GM19240 (cell line): ENCODE measurements around the gene GLRX.
"Not testable (repeated sequence)": the region's sequence is repeated elsewhere in the genome, so short reads cannot be mapped to it uniquely, and the experiment has no call there.

Source experiments
- DNase-seq: peaks from one replicate; pipeline ENCODE4 v3.0.0; 2011; ENCODE audit warnings: low spot score; ENCODE audit not compliant: insufficient read length

Gene GLRX

DNA sequence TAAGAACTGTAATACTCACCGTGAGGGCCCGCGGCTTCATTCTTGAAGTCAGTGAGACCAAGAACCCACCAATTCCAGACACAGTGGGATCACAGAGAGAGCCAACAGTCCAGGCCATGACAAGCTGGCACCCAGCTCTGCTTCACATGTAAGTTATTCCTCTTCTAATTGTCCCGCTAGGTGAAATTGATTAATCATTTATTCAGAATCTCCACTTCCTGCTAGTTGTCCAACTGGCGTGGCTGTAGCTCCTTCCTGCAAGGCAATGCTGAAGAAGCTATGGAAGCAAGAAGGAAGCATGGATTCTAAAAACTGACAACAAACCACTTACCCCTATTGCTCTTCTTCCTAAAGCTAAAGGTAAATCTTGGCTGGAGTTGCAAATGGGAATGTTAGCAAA, 30.0 kb upstream of the GLRX start:
- no peak for DNase-seq

DNA sequence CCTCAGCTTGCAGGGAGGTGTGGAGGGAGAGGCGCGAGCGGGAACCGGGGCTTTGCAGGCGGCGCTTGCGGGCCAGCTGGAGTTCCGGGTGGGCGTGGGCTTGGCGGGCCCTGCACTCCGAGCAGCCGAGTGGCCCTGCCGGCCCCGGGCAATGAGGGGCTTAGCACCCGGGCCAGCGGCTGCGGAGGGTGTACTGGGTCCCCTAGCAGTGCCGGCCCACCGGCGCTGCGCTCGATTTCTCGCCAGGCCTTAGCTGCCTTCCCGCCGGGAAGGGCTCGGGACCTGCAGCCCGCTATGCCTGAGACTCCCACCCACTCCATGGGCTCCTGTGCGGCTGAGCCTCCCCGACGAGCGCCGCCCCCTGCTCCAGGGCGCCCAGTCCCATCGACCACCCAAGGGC, 28.6 kb upstream of the GLRX start:
- DNase-seq, result not testable (repeated sequence)

DNA sequence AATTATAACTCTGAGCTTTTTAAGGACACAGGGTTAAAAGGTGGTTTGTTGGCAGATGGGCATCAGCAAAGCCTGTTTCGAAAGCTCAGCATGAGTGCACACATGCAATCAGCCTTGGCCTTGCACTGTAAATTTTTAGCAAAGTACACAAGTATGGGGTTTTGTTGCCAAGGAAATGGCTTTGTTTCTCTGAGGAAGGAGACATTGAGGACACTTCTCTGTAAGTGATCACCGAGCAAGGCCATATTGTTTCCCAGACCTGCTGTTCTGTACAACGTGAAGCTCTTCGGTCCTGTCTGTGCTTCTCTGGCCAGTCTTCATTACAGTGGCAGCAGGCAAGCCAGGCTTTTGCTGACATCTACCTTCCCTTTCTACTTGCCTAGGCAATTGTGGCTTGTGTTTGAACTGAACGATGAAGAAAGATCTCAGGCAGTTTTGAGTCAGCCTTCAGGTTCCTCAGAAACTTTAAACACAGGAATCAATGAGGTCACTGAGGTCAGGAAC, 27.9 kb upstream of the GLRX start:
- no peak for DNase-seq

DNA sequence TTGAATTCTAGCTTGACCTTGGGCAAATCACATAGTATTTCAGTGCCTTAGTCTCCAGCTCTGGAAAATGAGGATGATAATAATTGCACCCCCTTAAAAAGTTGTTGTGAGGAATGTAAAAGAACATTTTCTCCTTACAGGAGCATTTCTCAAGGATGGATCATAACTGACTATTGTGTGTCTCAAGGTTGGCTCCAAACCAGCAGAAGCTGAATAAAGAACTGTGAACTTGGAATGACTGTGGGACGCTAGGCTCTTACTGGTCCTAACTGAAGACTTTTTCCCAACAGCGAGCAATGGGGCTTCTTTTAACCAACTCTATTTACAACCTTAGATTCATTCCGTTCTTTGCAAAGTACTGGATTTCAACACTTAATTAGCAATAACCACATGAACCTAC, 26.2 kb upstream of the GLRX start:
- DNase-seq, result no peak

DNA sequence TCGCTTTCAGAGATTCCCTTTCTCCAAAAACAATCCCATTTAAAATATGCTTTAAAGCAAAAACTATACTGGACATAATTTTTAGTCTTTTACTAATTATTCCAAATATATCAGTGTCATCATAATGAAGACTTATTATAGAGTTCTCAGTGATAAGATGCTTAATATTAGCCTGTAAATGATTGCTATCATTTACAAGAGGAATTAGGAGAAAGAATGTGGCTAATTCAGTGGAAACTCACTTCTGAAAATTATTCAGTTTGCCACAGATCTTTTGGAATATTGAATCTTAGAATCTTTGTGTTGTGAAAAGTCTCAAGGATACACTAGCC, 24.7 kb upstream of the GLRX start:
- DNase-seq, result no peak

DNA sequence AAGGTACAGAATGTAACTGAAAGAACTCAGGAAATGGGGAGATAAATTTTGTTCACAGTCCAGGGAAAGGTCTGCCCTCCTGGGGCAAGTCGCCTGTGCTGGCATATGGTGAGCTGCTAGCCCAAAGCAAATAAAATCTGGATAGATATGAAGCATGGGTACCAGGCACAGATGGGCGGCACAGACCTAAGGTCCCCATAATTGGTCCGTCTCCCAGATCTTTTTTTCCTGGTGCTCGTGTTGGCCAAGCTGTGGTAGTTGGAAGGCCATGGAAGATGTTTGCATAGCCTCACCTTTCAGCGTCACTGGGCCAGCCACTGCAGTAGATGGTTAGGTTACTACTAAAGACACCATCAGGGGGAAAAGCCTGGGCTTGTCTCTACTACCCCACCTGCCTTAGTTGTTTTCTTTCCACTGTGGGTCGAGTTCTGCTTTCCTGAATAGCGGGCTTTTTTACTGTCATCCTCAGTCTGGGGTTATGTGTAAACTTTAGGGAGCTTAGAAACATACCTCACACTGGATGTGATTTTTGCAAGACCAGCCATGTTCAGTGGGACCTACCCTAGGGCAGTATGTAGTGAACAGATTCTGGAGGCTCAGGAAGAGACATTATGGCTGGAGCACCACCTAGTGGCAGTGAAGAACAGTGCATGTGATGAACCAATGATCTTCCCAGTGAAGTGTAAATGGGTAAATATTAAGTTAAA, 24.2 kb upstream of the GLRX start:
- DNase-seq, result peak; percentile 77

DNA sequence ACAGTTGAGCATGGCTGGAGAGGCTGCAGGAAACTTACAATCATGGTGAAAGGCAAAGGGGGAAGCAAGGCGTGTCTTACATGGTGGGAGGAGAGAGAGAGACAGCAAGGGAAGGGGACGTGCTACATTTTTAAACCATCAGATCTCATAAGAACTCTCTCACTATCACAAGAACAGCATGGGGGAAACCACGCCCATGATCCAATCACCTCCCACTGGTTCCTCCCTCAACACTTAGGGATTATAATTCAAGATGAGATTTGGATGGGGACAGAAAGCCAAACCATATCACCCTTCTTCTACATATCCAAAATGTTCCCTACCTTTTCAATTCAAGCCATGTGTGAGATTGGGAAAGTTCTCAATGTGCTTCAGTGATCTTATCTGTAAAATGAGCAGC, 22.9 kb upstream of the GLRX start:
- DNase-seq, result no peak

DNA sequence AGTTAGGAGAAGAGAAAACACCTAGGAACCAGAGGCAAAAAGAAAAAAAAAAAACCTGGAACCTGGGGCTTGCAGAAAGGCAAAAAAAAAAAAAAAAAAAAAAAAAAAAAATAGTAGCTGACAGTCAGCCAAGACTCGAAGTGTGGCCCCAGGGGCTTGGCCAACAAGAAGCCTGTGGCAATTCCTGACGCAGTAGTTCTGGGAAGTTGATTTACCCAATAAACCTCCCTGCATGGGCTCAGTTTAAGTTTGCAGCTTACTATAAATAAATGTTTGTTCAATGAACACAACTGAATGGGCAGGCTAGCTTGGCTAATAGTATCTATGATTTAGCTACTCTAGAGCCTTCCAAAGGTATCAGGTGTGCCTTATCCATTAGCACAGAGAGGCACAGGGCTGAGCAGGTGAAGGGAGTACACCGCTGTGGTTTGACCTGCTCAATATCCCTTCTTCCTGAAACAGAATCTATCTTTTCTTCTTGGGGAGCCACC, 21.3 kb upstream of the GLRX start:
- no peak for DNase-seq

DNA sequence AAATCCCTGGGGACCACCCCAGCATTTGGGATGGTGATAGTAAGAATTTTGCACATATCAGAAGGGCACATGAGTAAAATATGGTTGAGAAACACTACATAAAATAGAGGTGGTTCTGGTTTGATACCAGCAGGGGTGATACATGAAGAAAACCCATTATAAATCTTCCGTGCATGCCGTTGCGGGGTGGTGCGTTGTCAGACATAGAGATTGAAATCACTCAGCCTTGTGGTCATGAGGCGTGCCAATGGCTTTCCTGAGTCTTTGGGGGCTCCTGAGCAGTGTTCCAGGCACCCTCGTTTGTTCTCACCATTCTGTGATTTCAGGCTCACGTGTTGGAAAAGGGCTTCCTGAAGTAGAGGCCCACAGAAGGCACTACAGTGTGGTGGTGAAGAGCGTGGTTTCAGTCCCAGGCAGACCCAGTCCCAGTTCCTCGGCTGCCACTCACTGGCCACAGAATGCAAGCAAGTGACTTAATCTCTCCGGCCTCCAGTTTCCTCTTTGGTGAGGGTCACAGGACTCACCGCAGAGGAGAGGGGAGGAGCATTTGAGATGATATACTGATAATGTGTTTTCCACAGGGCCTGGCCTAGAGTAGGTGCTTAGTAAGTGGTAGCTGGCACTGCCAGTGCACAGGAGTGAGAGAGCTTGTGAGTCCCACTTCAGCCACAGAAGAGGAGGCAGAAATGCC, 20.5 kb upstream of the GLRX start:
- DNase-seq, result peak; percentile 71

DNA sequence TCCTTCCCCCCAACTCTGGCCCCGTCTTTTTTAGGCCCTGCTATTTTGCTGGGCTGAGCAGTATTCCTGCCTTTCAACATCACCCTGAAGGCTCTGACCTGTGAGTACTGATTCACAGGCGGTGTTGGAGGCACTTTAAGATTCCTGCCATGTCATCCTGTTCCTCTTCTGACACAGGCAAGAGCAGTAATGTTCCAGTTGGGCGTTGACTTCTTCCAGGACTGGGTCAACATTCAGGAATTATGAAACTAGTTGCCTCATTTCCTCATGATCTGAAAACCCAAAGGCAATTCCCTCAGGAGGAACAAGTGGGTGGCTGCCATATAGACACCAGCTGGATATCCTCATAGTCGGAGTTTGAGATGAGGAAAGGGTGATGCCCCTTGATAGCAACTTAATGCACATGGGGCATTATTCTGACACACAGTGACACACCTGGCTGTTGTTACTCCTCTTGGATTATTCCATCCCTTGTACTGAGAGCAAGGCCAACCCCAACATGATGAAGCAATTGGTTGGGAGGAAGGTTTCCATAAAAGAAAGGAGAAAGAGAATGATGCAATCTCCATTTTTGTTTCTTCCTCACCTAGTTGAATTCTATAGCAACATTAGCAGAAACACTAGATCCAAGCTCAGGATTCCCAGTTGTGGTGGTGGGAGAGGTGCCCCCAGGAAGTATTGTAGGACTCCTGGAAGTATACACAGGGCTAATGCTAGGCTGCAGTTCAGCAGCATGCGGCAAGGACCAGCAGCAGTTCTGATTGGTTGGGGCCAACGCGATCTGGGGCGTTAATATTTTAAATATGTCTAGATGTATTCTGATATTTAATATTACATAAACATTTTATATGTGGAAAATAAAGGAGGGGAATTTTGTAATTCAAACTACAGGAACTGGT, 19.6 kb upstream of the GLRX start:
- no peak for DNase-seq

DNA sequence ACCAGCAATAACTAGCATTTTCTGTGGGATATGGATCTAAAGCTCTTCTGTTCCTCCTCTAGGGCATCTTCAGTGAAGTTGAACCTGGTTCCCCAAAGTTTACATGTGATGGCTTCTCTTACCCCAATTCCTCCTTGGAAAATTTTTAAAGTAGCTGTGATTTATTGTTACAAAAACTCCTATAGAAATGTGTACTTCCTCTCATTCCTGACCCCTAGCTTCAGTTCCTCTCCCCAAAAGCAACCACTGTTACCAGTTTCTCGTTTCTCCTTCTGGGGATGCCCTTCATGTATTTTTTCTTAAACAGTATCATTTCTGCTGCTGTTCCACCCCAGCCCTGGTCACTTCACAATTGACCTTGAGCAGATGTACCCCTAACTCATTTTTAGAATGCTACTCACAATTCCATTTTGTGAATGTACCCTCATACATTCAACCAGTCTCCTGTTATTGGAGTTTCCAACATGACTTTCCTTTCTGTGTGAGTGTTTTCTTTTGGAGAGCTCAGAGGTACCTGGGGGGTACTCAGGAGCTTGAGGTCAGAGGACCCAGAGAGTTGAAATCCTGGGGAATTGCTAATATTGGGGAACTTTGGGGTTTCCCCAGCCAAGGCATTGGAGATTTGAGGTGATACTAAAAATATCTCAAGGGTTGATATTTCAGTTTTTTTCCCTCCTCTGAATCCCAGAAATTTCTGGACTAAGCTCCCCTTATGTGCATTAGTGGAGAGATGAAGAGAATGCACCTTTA, 18.6 kb upstream of the GLRX start:
- DNase-seq, result no peak

DNA sequence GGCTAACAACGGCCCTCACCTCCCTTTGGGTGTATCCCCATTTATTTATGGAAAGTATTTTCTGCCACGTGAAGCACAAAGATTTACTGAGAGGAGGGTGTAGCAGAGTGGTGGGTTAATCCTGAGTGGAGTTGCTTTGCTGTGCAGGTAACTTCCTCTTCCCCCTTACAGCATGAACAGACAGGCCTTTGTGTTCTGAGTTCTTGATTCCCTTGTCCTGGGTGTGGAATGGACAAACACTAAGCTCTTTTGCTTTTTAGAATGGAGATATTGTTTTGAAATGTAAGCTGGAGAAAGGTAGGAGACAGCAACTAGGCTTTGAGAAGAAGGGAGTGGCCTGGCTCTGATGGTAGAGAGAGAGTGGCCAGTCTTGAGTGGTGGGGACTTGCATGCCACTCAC, 17.1 kb upstream of the GLRX start:
- DNase-seq, result no peak

DNA sequence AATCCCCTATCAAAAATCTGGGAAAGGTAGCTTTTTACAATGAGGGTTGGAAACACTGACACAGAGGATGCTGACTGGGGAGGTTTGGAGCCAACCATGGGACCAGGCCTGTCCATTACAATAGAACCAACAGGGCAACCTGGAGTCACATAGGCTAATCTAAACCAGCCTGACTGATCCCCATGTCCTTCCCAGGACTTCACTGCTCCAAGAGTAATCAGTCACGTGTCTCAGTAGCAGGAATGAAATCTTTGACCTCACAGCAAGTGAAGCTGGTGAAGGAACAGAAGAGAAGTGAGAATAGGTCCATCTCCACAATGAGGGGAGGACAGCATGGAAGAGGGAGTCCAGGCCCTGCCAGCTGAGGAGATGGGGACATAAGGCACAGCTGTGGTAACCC, 16.0 kb upstream of the GLRX start:
- DNase-seq, result no peak

DNA sequence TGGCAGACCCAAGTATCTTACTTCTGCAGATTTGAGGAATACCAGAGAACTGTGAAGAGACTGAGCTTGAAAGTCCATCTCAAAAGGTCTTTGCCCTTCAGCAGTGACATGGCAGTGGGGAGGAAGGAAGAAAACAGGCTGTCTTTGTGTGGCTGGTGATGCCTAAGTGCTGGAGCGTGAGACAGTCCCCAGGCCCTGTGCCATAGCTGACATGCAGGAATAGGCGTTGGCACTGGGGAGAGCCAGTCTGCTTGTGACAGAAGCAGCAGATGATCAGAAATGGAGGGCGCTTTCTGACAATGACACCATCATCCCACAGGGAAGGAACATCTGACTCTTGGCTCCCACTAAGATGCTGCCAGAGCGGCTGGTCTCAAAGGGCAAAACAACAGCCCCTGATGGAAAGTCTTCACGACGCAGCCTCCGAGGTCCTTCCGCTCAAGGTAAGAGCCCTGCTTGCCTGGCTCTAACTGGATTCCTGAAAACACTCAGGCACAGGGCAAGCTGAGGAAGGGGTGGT, 15.5 kb upstream of the GLRX start:
- no peak for DNase-seq

DNA sequence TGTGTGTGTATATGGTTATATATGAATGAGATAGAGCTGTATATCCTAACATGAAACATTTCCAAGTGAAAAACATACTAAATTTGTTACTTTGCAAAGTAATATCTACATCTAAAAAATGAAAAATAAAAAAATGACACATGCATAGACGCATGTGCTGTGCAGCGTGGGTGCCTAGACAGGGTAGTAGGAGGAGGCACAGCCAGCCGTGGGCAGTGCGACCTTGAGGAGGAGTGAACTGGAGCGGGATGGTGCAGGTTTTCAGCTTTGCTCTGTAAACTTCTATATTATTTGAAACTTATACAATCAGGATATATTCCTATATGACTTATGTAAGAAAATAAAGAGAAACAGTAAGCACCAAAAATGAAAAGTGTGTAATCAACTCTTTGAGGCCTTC, 15.0 kb upstream of the GLRX start:
- no peak for DNase-seq

DNA sequence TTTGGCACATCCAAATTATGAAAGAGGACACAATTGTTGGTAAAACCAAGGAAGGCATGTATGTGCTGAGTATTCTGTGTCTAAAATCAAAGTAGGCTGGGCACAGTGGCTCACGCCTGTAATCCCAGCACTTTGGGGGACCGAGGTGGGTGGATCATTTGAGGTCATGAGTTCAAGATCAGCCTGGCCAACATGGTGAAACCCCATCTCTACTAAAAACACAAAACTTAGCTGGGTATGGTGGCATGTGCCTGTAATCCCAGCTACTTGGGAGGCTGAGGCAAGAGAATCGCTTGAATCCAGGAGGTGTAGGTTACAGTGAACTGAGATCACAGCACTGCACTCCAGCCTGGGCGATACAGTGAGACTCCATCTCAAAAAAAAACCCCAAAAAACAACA, 14.4 kb upstream of the GLRX start:
- DNase-seq, result not testable (repeated sequence)

DNA sequence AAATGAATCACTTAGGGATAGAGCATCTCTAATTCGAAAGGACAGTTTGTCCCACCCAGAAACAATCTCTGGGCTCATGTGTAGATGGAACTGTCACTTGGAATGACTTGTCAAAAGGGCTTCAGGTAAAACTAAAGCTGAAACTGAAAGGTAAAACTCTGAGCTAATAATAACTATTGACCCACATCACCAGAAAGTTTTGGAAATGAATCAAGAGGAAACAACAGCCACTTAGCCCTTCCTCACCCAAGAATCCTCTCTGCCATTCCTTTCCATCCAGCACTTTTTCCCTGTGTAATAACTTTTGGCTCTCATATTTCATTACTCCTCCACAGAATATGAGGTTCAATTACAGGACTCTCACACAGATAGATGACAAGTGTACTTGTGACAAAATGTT, 14.0 kb upstream of the GLRX start:
- no peak for DNase-seq

DNA sequence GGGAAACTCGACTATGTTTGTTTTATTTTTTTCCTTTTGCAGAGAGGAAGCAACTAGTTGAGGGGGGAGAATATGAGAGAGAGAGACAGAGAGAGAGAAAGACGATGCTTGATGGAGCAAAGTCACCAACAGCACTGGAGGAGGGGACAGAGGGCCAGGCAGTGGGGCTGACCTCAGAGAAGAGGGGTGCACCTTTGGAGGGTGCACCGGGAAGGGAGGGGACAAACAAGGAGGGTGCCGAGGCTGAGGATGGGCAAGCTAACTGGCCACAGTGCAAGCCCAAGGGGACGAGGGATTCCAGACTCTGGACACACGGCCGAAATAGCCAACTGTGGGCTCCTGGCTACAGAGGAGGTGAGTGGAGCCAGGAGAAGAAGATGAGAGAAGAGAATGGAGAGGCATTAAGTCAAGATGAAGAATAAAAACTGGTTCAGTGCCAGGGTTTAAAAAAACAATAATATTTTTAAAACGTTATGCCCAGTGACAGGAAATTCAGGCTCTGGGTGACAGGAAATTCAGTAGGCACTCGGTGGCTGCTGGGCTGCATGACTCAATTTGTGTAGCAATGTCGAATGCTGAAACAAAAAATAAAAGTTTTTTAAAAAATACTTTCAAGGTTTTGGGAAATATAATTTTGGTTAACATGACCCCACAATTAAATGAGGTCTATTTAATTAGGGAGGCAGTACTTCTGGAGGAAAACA, 13.3 kb upstream of the GLRX start:
- DNase-seq, result no peak

DNA sequence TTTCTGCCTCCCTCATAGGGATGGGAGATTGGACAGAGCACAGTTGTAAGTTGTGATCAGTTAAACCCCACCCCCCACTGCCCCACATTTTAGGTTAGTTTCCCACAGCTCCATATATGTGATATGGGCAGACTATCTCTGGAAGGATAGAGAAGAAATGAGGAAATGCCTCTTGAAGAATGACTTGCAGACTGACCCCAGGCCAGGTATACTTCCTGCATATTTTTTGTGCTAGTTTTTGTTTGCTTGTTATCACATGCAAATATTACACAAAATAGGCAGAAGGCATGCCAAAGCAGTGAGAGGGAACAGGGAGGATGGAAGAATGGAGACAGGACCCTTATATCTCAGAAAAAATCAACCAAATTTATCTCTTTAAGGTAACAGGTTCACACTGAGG, 10.1 kb upstream of the GLRX start:
- DNase-seq, result no peak

DNA sequence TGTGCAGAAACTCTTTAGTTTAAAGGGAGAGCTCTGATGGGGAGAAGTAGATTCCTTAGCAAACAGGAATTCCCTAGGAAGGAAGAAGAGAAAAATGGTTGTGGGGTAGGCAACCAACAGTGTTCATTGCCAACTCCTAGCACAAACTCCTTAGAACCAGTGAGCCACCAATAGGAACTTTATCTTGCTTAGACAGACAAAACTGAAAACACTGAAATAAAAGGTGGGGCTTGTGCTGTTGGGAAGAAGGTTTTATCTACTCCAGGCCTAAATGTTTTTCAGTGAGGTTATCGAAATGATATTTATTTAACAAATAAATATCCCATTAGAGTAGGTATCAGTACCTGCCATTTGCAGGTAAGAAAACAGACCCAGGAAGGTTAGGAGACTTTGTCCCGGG, 7.7 kb upstream of the GLRX start:
- DNase-seq, result no peak

DNA sequence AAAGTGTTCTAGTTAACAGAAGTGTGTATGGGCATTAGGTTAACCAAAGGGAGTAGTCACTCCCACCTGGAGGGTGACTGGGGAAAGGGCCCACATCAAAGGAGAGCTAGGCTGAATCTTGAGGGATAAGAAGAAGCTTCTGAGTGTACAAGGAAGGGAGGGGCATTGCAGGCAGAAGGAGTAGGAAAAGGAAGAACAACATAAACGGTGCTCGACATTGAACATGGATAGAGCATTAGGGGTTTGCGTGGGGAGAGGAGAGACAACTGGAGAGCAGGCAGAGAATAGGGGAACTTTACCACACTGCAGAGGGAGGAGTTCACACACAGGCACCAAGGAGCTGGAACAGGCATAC, 5.3 kb upstream of the GLRX start:
- DNase-seq, result no peak
